Astrocyte of the spinal cord (primary cell): ENCODE data around the gene TSTD1.

Experiments
- DNase-seq: peaks from one replicate; pipeline ENCODE4 v3.0.0; 2011; ENCODE audit warnings: low read depth, low spot score
- H3K4me3 ChIP-seq: 2 replicates; pipeline ENCODE4 v1.5.1; 2011; ENCODE audit warnings: low read depth, mild to moderate bottlenecking, low read length, moderate library complexity
- in situ Hi-C: cut with HindIII; loops from 2 replicates; pipeline ENCODE4 v1.10.0; 2017; ENCODE audit warnings: low sequenced_read_pairs
- TF ChIP-seq, protein P1 (sequence below): IDR thresholded peaks from 2 replicates; pipeline ENCODE4 v1.5.1; 2012; ENCODE audit warnings: low read depth, mild to moderate bottlenecking, low read length, inconsistent platforms

TSTD1 gene

GRCh38 chr1:161013488-161014230, 25.1 kb downstream of the TSTD1 start:
- in situ Hi-C loops, result no loop called here
- no peak for DNase-seq
- TF ChIP-seq, protein P1, sequence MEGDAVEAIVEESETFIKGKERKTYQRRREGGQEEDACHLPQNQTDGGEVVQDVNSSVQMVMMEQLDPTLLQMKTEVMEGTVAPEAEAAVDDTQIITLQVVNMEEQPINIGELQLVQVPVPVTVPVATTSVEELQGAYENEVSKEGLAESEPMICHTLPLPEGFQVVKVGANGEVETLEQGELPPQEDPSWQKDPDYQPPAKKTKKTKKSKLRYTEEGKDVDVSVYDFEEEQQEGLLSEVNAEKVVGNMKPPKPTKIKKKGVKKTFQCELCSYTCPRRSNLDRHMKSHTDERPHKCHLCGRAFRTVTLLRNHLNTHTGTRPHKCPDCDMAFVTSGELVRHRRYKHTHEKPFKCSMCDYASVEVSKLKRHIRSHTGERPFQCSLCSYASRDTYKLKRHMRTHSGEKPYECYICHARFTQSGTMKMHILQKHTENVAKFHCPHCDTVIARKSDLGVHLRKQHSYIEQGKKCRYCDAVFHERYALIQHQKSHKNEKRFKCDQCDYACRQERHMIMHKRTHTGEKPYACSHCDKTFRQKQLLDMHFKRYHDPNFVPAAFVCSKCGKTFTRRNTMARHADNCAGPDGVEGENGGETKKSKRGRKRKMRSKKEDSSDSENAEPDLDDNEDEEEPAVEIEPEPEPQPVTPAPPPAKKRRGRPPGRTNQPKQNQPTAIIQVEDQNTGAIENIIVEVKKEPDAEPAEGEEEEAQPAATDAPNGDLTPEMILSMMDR, result no peak
- H3K4me3 ChIP-seq, result no peak overlapping the region

- TF ChIP-seq, protein P1, result no peak
- in situ Hi-C loops, result no loop called here
- no peak for DNase-seq
- H3K4me3 ChIP-seq, result no peak overlapping the region
These were observed 25.7 kb downstream of the TSTD1 start for GRCh38 chr1:161013131-161013487.

- in situ Hi-C loops, result no loop called here
- no peak overlapping the region for H3K4me3 ChIP-seq
- TF ChIP-seq, protein P1, result no peak
- DNase-seq, result no peak
These were observed 26.3 kb downstream of the TSTD1 start for GRCh38 chr1:161012420-161012819.

GRCh38 chr1:161009602-161010211, 29.1 kb downstream of the TSTD1 start:
- in situ Hi-C loops, result no loop called here
- no peak for DNase-seq
- TF ChIP-seq, protein P1, result no peak
- H3K4me3 ChIP-seq, result no peak overlapping the region

DNA sequence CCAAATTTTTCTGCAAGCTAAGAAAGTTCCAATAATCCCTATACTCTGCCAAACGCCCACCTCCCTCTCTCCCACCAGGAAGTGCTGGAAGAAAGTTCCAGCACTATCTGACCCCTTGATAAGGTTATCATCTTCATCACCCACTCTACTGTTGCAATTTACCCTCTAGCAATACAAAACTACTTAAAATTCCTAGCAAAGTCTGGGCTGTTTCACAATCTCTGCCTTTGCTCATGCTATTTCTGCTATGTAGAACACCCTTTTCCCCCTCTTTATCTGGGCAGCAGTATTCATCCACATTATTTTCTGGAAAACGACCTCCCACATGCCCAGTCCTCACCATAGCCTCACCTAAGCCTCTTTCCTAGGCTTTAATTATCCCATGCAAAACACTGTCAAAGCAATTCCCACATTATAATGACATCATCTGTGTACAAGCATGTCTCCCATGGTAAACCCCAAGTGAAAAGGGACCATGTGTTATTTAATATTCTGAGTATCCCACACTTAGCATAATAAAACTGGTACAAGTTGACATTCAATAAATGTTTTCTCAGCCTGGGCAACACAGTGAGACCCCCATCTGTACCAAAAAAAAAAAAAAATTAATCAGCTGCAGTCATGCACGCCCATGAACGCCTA, 29.8 kb downstream of the TSTD1 start:
- no peak overlapping the region for H3K4me3 ChIP-seq
- TF ChIP-seq, protein P1, result no peak
- no peak for DNase-seq
- in situ Hi-C loops, result no loop called here

DNA sequence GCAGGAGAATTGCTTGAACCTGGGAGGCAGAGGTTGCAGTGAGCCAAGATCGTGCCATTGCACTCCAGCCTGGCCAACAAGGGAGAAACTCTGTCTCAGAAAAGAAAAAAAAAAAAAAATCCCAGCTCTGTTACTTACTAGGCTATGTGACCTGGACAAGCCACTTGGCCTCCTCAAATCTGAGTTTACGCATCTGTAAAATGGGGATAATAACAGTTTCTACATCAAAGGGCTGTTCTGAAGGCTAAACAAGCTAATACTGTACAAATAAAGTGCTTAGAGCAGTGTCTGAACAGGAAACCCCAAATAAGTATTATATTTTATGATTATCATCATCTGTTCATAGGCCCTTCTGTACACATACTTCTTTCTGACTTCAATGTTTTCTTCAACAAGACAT, 31.4 kb downstream of the TSTD1 start:
- no peak for DNase-seq
- in situ Hi-C loops, result no loop called here
- no peak overlapping the region for H3K4me3 ChIP-seq
- TF ChIP-seq, protein P1, result no peak
